Activated naive CD4-positive, alpha-beta T cell treated with anti-CD3 and anti-CD28 coated beads for 36 hours (primary cell): ENCODE results near the gene KCNC2. TPM values are rescaled to one million over a fixed set of nuclear protein-coding genes. Genes with fewer than 3 reads are reported as not detected.

Source experiments
- CTCF ChIA-PET: fragments of 350-600 bp; sonication (Branson Sonifier 250); formaldehyde crosslinking; loops from one replicate; lab custom pipeline; 2021; ENCODE audit warnings: antibody characterized with exemption; lab: Charles Lee
- DNase-seq: peaks from one replicate; pipeline ENCODE4 v3.0.0-alpha.2; 2020
- H3K27ac Mint-ChIP-seq: one replicate; pipeline ENCODE4 v1.8.0; 2021; ENCODE audit warnings: mild to moderate bottlenecking, mixed read lengths
- H3K27me3 Mint-ChIP-seq: one replicate; pipeline ENCODE4 v1.8.0; 2021; ENCODE audit warnings: low read depth, mixed read lengths
- H3K36me3 Mint-ChIP-seq: one replicate; pipeline ENCODE4 v1.8.0; 2021; ENCODE audit warnings: low read depth, mixed read lengths
- H3K4me1 Mint-ChIP-seq: one replicate; pipeline ENCODE4 v1.8.0; 2021; ENCODE audit warnings: low read depth, mixed read lengths
- H3K4me3 Mint-ChIP-seq: one replicate; pipeline ENCODE4 v1.8.0; 2021; ENCODE audit warnings: mild to moderate bottlenecking, moderate library complexity, mixed read lengths
- H3K9me3 Mint-ChIP-seq: one replicate; pipeline ENCODE4 v1.8.0; 2021; ENCODE audit warnings: mixed read lengths
- intact Hi-C: fragments of 100-400 bp; cut with micrococcal nuclease; formaldehyde crosslinking; loops from one replicate; pipeline ENCODE4 v1.15.1; 2023
- total RNA-seq, 2 experiments: library from RNA; stranded (reverse); gene quantifications; one replicate each; pipeline ENCODE4 v1.2.3, GENCODE V29; 2021

KCNC2 gene
- total RNA-seq, 2 experiments from 2014 or later, result not detected

GRCh38 chr12:75020068-75020557, 189.5 kb downstream of the KCNC2 start:
- Mint-ChIP-seq H3K9me3 (peaks cover 38% of the 10 kb centered on the region), H3K27ac (no peak overlapping the region), H3K36me3 (no peaks in the 10 kb centered on the region), H3K27me3 (no peaks in the 10 kb centered on the region), H3K4me1 (no peaks in the 10 kb centered on the region), H3K4me3 (no peak overlapping the region)
- no peak for DNase-seq
- intact Hi-C loops, result no loop called here
- CTCF ChIA-PET, result no interaction called here

- no peak for DNase-seq
- Mint-ChIP-seq H3K4me1 (no peaks in the 10 kb centered on the region), H3K27ac (no peak overlapping the region), H3K27me3 (peaks cover 2% of the 10 kb centered on the region), H3K36me3 (no peaks in the 10 kb centered on the region), H3K9me3 (peaks cover 1% of the 10 kb centered on the region), H3K4me3 (no peak overlapping the region)
- intact Hi-C loops, result no loop called here
- CTCF ChIA-PET, result no interaction called here
These were observed 198.5 kb downstream of the KCNC2 start for GRCh38 chr12:75011120-75011519.

GRCh38 chr12:75007133-75007532, 202.5 kb downstream of the KCNC2 start:
- no peak for DNase-seq
- peaks cover 1% of the 10 kb centered on the region for H3K9me3 Mint-ChIP-seq
- no peaks in the 10 kb centered on the region for H3K27me3 Mint-ChIP-seq
- no peaks in the 10 kb centered on the region for H3K4me1 Mint-ChIP-seq
- no peak overlapping the region for H3K4me3 Mint-ChIP-seq
- intact Hi-C loops, result no loop called here
- no peak overlapping the region for H3K27ac Mint-ChIP-seq
- CTCF ChIA-PET, result no interaction called here
- no peaks in the 10 kb centered on the region for H3K36me3 Mint-ChIP-seq

- Mint-ChIP-seq H3K27ac (no peak overlapping the region), H3K4me3 (no peak overlapping the region), H3K27me3 (no peaks in the 10 kb centered on the region), H3K9me3 (peaks cover 1% of the 10 kb centered on the region), H3K4me1 (peaks cover 2% of the 10 kb centered on the region), H3K36me3 (no peaks in the 10 kb centered on the region)
- intact Hi-C loops, result no loop called here
- no peak for DNase-seq
- CTCF ChIA-PET, result interaction anchor here (0.6 kb wide), 1 partner anchor 12 kb away, joined by 3 read pairs; no protein-coding TSS in a partner anchor
These were observed 209.5 kb downstream of the KCNC2 start for GRCh38 chr12:75000120-75000519.

GRCh38 chr12:74999474-74999873, 210.2 kb downstream of the KCNC2 start:
- intact Hi-C loops, result no loop called here
- peaks cover 1% of the 10 kb centered on the region for H3K9me3 Mint-ChIP-seq
- no peaks in the 10 kb centered on the region for H3K27me3 Mint-ChIP-seq
- H3K4me1 Mint-ChIP-seq, result peaks cover 2% of the 10 kb centered on the region
- H3K36me3 Mint-ChIP-seq, result no peaks in the 10 kb centered on the region
- no peak overlapping the region for H3K27ac Mint-ChIP-seq
- H3K4me3 Mint-ChIP-seq, result no peak overlapping the region
- DNase-seq, result no peak
- CTCF ChIA-PET, result no interaction called here

Other genes starting within 250 kb of the KCNC2 start
- 1 to 10 TPM; 1.9 to 2.5 TPM for gene CAPS2, start 120.5 kb upstream of the KCNC2 start, total RNA-seq
- gene GLIPR1L1, start 124.8 kb upstream of the KCNC2 start, total RNA-seq, result not detected
- gene GLIPR1L2, start 181.2 kb upstream of the KCNC2 start, total RNA-seq, result under 1 TPM; 0.33 to 0.35 TPM